BLaER1 (cell line): ENCODE measurements around the gene NKTR.

Experiments
- H3K27ac ChIP-seq: shearing (Covaris generic); formaldehyde crosslinking; 2 replicates; pipeline ENCODE4 v1.8.1; 2022
- H3K27me3 ChIP-seq: shearing (Covaris generic); formaldehyde crosslinking; 2 replicates; pipeline ENCODE4 v1.8.1; 2022
- H3K36me3 ChIP-seq: shearing (Covaris generic); formaldehyde crosslinking; 2 replicates; pipeline ENCODE4 v1.8.1; 2022
- H3K4me1 ChIP-seq: shearing (Covaris generic); formaldehyde crosslinking; 2 replicates; pipeline ENCODE4 v1.8.1; 2022
- H3K4me2 ChIP-seq: shearing (Covaris generic); formaldehyde crosslinking; 2 replicates; pipeline ENCODE4 v1.8.1; 2022
- H3K4me3 ChIP-seq: shearing (Covaris generic); formaldehyde crosslinking; 2 replicates; pipeline ENCODE4 v1.8.1; 2022
- H3K9ac ChIP-seq: shearing (Covaris generic); formaldehyde crosslinking; 2 replicates; pipeline ENCODE4 v1.8.1; 2022
- H3K9me3 ChIP-seq: shearing (Covaris generic); formaldehyde crosslinking; 2 replicates; pipeline ENCODE4 v1.8.1; 2022
- H4K20me1 ChIP-seq: shearing (Covaris generic); formaldehyde crosslinking; 2 replicates; pipeline ENCODE4 v1.8.1; 2022
- Cebpa-rat ChIP-seq: shearing (Covaris generic); IDR thresholded peaks from 2 replicates; pipeline ENCODE4 v1.8.1; 2022

Gene NKTR

DNA sequence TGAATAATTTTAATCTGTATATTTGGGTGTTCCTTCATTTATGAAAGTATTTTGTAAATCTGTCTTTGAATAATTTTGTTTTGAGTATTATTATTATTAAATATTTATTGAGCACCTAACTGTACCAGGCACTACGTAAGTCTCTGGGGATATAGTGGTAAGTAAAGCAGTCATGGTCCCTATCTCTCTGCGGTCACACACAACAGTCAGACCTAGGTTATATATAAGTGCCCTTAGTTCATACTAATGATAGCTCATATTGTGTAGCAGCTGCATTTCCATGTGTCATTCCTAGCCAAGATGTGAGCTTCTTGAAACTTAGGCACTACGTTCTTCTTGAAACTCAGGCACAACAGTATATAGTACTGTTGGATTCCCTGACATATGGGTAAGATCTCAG is 12.4 kb downstream of the NKTR start:
- H3K4me3 ChIP-seq = no peak overlapping the region
- H3K27me3 ChIP-seq = no peaks in the 10 kb centered on the region
- H3K27ac ChIP-seq = no peak overlapping the region
- H3K9ac ChIP-seq = no peak overlapping the region
- no peaks in the 10 kb centered on the region for H3K9me3 ChIP-seq
- H3K4me1 ChIP-seq = peaks cover 17% of the 10 kb centered on the region
- H3K36me3 ChIP-seq = peaks cover 41% of the 10 kb centered on the region
- peaks cover 97% of the 10 kb centered on the region for H4K20me1 ChIP-seq
- no peak for TF ChIP-seq Cebpa-rat
- peak overlapping the region; percentile 53 for H3K4me2 ChIP-seq

DNA sequence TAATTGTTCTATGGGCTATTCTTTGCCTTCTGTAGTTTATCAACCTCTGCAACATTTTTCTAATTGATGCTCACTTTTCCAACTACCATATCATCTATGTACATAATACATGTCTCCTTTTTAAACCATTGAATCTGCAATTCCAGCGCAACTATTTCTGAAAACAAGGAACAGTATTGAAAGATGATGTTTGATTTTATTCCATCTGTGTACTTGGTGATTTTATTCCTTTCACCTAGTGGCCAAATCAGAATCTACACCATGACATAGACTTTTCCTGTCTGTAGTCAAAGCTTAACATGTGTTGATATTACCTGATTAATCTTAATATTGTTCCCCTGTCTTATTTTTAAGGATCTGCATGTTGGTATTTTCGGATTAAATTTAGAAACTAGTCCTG is 13.0 kb downstream of the NKTR start:
- Histone ChIP-seq H3K27me3 (no peaks in the 10 kb centered on the region), H3K27ac (no peak overlapping the region), H3K4me3 (no peak overlapping the region), H3K36me3 (peaks cover 41% of the 10 kb centered on the region), H3K9me3 (no peaks in the 10 kb centered on the region), H3K9ac (no peak overlapping the region), H3K4me1 (peaks cover 17% of the 10 kb centered on the region), H4K20me1 (peaks cover 97% of the 10 kb centered on the region), H3K4me2 (peak overlapping the region; percentile 53)
- no peak for TF ChIP-seq Cebpa-rat

DNA sequence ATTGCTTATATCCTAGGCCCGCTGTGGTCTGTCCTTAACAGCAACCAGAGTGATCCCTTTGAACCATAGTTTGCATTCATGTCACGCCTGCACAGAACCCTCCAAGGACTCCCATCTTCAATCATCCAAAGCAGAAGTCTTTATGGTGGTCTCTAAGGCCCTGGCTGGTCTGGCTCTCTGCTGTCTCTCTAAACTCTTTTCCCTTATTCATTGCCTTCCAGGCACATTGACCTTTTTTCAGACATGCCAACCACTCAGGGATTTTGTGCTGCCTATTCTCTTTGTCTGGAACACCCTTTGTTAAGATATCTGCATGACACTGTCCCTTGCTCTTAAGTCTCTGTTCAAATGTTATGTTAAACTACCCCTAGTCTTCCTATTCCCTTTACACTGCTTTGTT is 31.1 kb downstream of the NKTR start:
- H3K9ac ChIP-seq = no peak overlapping the region
- no peaks in the 10 kb centered on the region for H4K20me1 ChIP-seq
- no peaks in the 10 kb centered on the region for H3K27me3 ChIP-seq
- H3K27ac ChIP-seq = no peak overlapping the region
- H3K9me3 ChIP-seq = no peaks in the 10 kb centered on the region
- TF ChIP-seq Cebpa-rat = no peak
- H3K4me1 ChIP-seq = no peaks in the 10 kb centered on the region
- H3K4me3 ChIP-seq = no peak overlapping the region
- H3K36me3 ChIP-seq = peaks cover 90% of the 10 kb centered on the region
- no peak overlapping the region for H3K4me2 ChIP-seq

DNA sequence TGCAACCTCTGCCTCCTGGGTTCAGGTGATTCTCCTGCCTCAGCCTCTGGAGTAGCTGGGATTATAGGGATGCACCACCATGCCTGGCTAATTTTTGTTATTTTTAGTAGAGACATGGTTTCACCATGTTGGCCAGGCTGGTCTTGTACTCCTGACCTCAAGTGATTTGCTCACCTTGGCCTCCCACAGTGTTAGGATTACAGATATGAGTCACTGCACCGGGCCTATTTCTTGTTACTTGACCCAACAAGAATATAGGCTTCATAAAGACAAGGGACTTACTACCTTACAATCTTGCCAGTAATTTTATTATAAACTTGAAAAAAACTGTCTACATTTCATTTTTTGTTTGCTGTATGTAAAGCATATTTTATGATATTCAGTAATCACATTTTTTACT is 31.7 kb downstream of the NKTR start:
- Histone ChIP-seq H3K9me3 (no peaks in the 10 kb centered on the region), H3K4me2 (no peak overlapping the region), H3K36me3 (peaks cover 94% of the 10 kb centered on the region)

DNA sequence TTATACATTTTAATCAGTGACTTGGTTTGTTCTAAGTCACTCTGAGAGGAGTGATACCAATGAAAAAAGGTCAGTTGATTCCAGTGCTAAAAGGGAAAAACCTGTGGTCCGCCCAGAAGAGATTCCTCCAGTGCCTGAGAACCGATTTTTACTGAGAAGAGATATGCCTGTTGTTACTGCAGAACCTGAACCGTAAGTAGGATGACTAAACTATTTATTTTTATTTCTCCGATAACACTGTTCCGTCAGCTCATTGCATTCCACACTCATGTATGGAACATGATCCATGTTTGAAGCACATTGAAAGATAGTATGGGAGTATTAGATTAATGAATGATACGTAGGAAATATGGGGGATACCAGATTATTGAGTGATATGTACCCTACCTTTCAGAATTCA is 33.1 kb downstream of the NKTR start:
- H3K36me3 ChIP-seq = peaks cover 94% of the 10 kb centered on the region
- no peaks in the 10 kb centered on the region for H3K27me3 ChIP-seq
- no peaks in the 10 kb centered on the region for H4K20me1 ChIP-seq
- no peak overlapping the region for H3K9ac ChIP-seq
- no peak overlapping the region for H3K4me3 ChIP-seq
- no peaks in the 10 kb centered on the region for H3K9me3 ChIP-seq
- TF ChIP-seq Cebpa-rat = no peak
- H3K4me2 ChIP-seq = no peak overlapping the region
- no peaks in the 10 kb centered on the region for H3K4me1 ChIP-seq
- no peak overlapping the region for H3K27ac ChIP-seq

More for the DNA sequence above, 31.7 kb downstream of the NKTR start:
- H3K9ac ChIP-seq = no peak overlapping the region
- no peaks in the 10 kb centered on the region for H3K4me1 ChIP-seq
- H4K20me1 ChIP-seq = no peaks in the 10 kb centered on the region
- H3K27me3 ChIP-seq = no peaks in the 10 kb centered on the region
- no peak for TF ChIP-seq Cebpa-rat
- no peak overlapping the region for H3K27ac ChIP-seq
- H3K4me3 ChIP-seq = no peak overlapping the region

DNA sequence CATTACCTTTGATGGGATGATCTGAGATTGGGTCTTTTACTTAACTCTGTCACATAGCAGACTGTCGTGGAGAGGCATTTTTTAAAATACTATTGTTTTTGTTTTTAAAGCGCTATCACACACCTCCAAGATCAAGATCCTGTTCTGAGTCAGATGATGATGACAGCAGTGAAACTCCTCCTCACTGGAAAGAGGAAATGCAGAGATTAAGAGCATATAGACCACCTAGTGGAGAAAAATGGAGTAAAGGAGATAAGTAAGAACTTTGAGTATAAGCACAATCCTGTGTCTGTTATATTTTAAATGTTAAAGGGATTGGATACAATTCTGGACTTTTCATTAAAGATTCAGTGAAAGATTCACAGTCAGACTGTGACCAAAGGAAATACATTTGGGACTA is 34.6 kb downstream of the NKTR start:
- no peak overlapping the region for H3K4me2 ChIP-seq
- no peak for TF ChIP-seq Cebpa-rat
- no peak overlapping the region for H3K4me3 ChIP-seq
- peaks cover 13% of the 10 kb centered on the region for H4K20me1 ChIP-seq
- no peaks in the 10 kb centered on the region for H3K9me3 ChIP-seq
- peaks cover 99% of the 10 kb centered on the region for H3K36me3 ChIP-seq
- no peak overlapping the region for H3K27ac ChIP-seq
- no peaks in the 10 kb centered on the region for H3K4me1 ChIP-seq
- no peak overlapping the region for H3K9ac ChIP-seq
- no peaks in the 10 kb centered on the region for H3K27me3 ChIP-seq

DNA sequence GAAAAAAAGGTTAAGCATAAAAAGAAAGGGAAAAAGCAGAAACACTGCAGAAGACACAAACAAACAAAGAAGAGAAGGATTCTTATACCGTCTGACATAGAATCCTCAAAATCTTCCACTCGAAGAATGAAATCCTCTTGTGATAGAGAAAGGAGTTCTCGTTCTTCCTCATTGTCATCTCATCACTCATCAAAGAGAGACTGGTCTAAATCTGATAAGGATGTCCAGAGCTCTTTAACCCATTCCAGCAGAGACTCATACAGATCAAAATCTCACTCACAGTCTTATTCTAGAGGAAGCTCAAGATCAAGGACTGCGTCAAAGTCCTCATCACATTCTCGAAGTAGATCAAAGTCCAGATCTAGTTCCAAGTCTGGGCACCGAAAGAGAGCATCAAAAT is 36.5 kb downstream of the NKTR start:
- H3K27me3 ChIP-seq = no peaks in the 10 kb centered on the region
- H3K4me1 ChIP-seq = no peaks in the 10 kb centered on the region
- no peak for TF ChIP-seq Cebpa-rat
- H3K9me3 ChIP-seq = no peaks in the 10 kb centered on the region
- H3K36me3 ChIP-seq = peaks cover 100% of the 10 kb centered on the region
- H3K27ac ChIP-seq = no peak overlapping the region
- peaks cover 31% of the 10 kb centered on the region for H4K20me1 ChIP-seq
- no peak overlapping the region for H3K4me3 ChIP-seq
- H3K4me2 ChIP-seq = no peak overlapping the region
- no peak overlapping the region for H3K9ac ChIP-seq

DNA sequence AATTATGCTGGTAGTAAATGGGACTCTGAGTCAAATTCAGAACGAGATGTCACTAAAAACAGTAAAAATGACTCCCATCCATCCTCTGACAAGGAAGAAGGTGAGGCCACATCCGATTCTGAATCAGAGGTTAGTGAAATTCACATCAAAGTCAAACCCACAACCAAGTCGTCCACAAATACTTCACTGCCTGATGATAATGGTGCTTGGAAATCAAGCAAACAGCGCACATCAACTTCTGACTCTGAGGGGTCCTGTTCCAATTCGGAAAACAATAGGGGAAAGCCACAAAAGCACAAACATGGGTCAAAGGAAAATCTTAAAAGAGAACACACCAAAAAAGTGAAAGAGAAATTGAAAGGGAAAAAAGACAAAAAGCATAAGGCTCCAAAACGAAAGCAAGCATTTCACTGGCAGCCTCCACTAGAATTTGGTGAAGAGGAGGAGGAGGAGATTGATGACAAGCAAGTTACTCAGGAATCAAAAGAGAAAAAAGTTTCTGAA is 37.9 kb downstream of the NKTR start:
- Histone ChIP-seq H3K9me3 (no peaks in the 10 kb centered on the region), H3K27me3 (no peaks in the 10 kb centered on the region), H3K27ac (no peak overlapping the region), H4K20me1 (peaks cover 39% of the 10 kb centered on the region), H3K4me1 (no peaks in the 10 kb centered on the region), H3K36me3 (peaks cover 100% of the 10 kb centered on the region), H3K4me2 (no peak overlapping the region), H3K4me3 (no peak overlapping the region), H3K9ac (no peak overlapping the region)
- TF ChIP-seq Cebpa-rat = no peak

DNA sequence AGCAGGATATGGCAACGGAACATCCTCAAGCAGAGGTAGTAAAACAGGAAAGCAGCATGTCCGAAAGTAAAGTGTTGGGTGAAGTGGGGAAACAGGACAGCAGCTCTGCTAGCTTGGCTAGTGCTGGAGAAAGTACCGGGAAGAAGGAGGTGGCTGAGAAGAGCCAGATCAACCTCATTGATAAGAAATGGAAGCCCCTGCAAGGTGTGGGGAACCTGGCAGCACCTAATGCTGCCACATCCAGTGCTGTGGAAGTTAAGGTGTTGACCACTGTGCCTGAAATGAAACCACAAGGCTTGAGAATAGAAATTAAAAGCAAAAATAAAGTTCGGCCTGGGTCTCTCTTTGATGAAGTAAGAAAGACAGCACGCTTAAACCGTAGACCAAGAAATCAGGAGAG is 38.7 kb downstream of the NKTR start:
- Histone ChIP-seq H3K9ac (no peak overlapping the region), H3K4me2 (no peak overlapping the region), H3K4me1 (no peaks in the 10 kb centered on the region), H3K36me3 (peaks cover 100% of the 10 kb centered on the region), H4K20me1 (peaks cover 39% of the 10 kb centered on the region), H3K9me3 (no peaks in the 10 kb centered on the region), H3K27ac (no peak overlapping the region), H3K4me3 (no peak overlapping the region), H3K27me3 (no peaks in the 10 kb centered on the region)
- no peak for TF ChIP-seq Cebpa-rat

DNA sequence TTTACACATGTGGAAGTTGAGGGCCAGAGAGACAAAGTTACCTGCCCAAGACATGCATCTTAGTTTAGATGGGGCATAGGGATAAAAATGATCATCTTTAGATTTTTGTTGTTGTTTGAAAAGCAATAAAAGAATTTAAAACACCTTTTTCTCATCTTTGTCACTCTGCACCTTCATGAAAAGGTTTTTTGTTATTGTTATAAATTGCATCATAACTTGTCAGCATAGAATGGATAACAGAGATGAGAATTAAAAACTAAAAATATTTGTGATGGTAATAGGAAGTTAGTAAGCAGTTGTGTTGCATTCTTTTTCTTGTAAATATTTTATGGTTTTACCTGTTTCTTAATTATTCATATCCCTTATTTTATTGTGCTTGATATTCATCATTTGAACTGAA is 39.6 kb downstream of the NKTR start:
- Histone ChIP-seq H3K4me3 (no peak overlapping the region), H3K27me3 (no peaks in the 10 kb centered on the region), H3K4me1 (no peaks in the 10 kb centered on the region), H3K4me2 (no peak overlapping the region), H3K27ac (no peak overlapping the region), H3K36me3 (peaks cover 100% of the 10 kb centered on the region), H4K20me1 (peaks cover 46% of the 10 kb centered on the region), H3K9me3 (no peaks in the 10 kb centered on the region), H3K9ac (no peak overlapping the region)
- TF ChIP-seq Cebpa-rat = no peak

DNA sequence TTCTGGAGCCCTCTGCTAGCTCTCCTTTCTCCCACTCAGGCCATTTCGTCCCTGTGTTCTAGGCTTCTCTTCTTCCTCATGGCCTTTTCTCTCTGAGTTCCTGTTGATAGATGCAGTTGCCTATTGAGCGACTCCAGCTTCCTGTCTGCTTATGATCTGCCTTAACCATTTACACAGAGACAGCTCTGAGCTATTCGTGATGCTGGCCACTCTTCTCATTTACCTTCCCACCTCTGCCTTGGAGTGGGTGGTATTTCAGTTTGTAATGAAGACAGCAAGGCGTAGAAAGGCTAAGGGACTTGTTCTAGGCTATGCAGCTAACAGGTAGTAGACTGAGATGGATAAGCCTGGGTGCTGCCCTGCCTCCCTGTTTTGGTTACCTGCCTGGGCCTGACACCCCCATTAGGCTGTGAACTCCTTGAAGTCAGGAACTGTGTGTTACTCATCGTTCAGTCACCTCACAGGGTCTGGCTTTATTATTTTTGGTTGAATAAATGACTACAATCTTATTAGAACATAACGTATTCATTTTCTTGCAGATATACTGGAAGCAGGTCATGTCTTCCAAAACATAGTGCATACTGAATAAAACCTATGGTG is 40.4 kb downstream of the NKTR start:
- no peak overlapping the region for H3K4me3 ChIP-seq
- H3K36me3 ChIP-seq = peaks cover 100% of the 10 kb centered on the region
- H3K27me3 ChIP-seq = no peaks in the 10 kb centered on the region
- no peak overlapping the region for H3K9ac ChIP-seq
- no peak for TF ChIP-seq Cebpa-rat
- no peak overlapping the region for H3K4me2 ChIP-seq
- no peaks in the 10 kb centered on the region for H3K9me3 ChIP-seq
- H3K27ac ChIP-seq = no peak overlapping the region
- H4K20me1 ChIP-seq = peaks cover 46% of the 10 kb centered on the region
- no peaks in the 10 kb centered on the region for H3K4me1 ChIP-seq
